Chondrocyte (in vitro differentiated cells): ENCODE data around the gene PZP. TPM values are rescaled to one million over a fixed set of nuclear protein-coding genes. Genes with fewer than 3 reads are reported as not detected.

Experiments
- DNase-seq: peaks from one replicate; pipeline ENCODE4 v3.0.0; 2021; ENCODE audit warnings: mixed read lengths, low spot score
- H3K27ac Mint-ChIP-seq: one replicate; pipeline ENCODE4 v1.8.0; 2021; ENCODE audit warnings: mild to moderate bottlenecking, moderate library complexity, mixed read lengths; ENCODE audit not compliant: unreplicated experiment
- H3K27me3 Mint-ChIP-seq: 2 replicates; pipeline ENCODE4 v1.8.0; 2021; ENCODE audit warnings: low read depth, mixed read lengths
- H3K36me3 Mint-ChIP-seq: 2 replicates; pipeline ENCODE4 v1.8.0; 2021; ENCODE audit warnings: low read depth, mixed read lengths
- H3K4me1 Mint-ChIP-seq: 2 replicates; pipeline ENCODE4 v1.8.0; 2021; ENCODE audit warnings: low read depth, mild to moderate bottlenecking, mixed read lengths
- H3K4me3 Mint-ChIP-seq: one replicate; pipeline ENCODE4 v1.8.0; 2021; ENCODE audit warnings: mild to moderate bottlenecking, moderate library complexity, mixed read lengths; ENCODE audit not compliant: unreplicated experiment
- H3K9me3 Mint-ChIP-seq: 2 replicates; pipeline ENCODE4 v1.8.0; 2021; ENCODE audit warnings: low read depth, mixed read lengths
- CTCF ChIP-seq: fragments of 200-600 bp; sonication (generic); IDR thresholded peaks from 2 replicates; pipeline ENCODE4 v1.5.0; 2021; ENCODE audit warnings: antibody characterized with exemption, mild to moderate bottlenecking, moderate library complexity
- total RNA-seq: library from RNA; stranded (reverse); gene quantifications from 3 replicates; pipeline ENCODE4 v1.2.1, GENCODE V29; 2021

The PZP gene
- total RNA-seq, 1 donor from 2014 or later = not detected

DNA sequence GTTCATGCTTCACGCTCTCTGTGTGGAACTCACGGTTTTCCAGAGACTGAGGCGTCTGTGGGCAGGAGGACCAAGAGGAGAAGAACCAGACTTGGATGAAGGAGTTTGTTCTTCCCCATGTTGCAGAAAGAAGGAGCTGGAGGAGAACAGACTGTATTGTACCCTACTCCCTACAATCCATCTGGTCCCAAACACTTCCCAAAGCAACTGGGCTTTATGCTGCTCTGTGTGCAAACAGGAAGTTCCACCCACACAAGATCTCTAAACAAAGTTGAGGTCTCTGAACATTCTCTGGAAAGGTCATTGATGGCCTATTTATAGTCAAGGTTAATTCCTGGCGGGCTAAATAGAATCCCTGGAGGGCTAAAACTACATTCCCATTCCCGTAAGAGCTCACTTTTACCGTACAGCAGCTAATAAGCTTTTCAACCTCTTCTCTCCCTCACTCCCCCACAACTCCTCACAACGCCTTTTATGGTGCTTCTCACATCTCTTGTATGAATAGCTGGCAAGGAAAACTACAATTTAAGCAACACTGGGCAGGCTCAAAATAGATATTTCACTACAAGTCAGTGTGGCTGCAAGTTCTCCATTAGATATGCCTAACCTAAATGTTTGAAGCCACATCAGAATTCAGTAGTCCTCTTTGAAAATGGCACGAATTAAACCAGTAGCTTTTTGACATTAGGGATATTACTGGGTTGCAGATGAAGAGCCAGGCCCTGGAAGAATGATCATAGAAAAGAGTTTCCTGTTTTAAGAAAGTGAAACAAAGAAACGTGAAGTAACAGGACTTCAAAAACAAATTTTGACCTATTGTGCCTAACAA is 92.2 kb downstream of the PZP start, which contains the start of gene A2M:
TSS of gene A2M (minus strand) at position 189 of the 829 bp plus-strand sequence. CDS start at position 119, 70 bp downstream.
- no peak for TF ChIP-seq CTCF
- Mint-ChIP-seq H3K27ac (no peak within 1 kb of the TSS), H3K27me3 (no peaks in the 10 kb centered on the region), H3K9me3 (no peaks in the 10 kb centered on the region), H3K4me3 (peak within 1 kb of the TSS; percentile 63), H3K4me1 (peaks cover 17% of the 10 kb centered on the region), H3K36me3 (no peaks in the 10 kb centered on the region)
- no peak for DNase-seq

GRCh38 chr12:9114946-9115345 is 93.2 kb downstream of the PZP start:
- Mint-ChIP-seq H3K4me1 (peaks cover 17% of the 10 kb centered on the region), H3K9me3 (no peaks in the 10 kb centered on the region), H3K27me3 (no peaks in the 10 kb centered on the region), H3K36me3 (no peaks in the 10 kb centered on the region), H3K27ac (no peak overlapping the region), H3K4me3 (peak overlapping the region; percentile 63)
- no peak for TF ChIP-seq CTCF
- DNase-seq = no peak

DNA sequence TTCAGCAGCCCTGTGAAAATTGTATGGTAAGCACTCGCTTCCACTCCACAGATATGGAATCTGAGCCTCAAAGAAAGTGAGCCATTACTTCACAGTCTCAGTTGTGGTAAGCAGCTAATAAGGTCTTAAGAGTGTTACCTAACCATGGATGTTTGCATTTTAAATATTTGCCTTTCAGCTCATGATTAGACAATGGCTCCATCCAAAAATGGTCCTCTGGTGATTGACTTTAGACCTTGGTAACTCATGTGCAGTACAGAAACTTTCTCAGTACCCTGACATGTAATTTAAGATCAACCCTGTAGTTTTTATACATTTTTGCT is 94.2 kb downstream of the PZP start:
- peaks cover 17% of the 10 kb centered on the region for H3K4me1 Mint-ChIP-seq
- DNase-seq = no peak
- no peaks in the 10 kb centered on the region for H3K9me3 Mint-ChIP-seq
- no peaks in the 10 kb centered on the region for H3K27me3 Mint-ChIP-seq
- no peak overlapping the region for H3K27ac Mint-ChIP-seq
- H3K36me3 Mint-ChIP-seq = no peaks in the 10 kb centered on the region
- TF ChIP-seq CTCF = no peak
- H3K4me3 Mint-ChIP-seq = no peak overlapping the region

GRCh38 chr12:9113296-9113986 is 94.8 kb downstream of the PZP start:
- H3K36me3 Mint-ChIP-seq = no peaks in the 10 kb centered on the region
- no peaks in the 10 kb centered on the region for H3K27me3 Mint-ChIP-seq
- no peak for DNase-seq
- H3K4me3 Mint-ChIP-seq = no peak overlapping the region
- H3K4me1 Mint-ChIP-seq = peaks cover 17% of the 10 kb centered on the region
- no peaks in the 10 kb centered on the region for H3K9me3 Mint-ChIP-seq
- TF ChIP-seq CTCF = no peak
- no peak overlapping the region for H3K27ac Mint-ChIP-seq

- H3K4me3 Mint-ChIP-seq = no peak overlapping the region
- no peak for TF ChIP-seq CTCF
- H3K27ac Mint-ChIP-seq = no peak overlapping the region
- H3K4me1 Mint-ChIP-seq = peaks cover 17% of the 10 kb centered on the region
- H3K9me3 Mint-ChIP-seq = no peaks in the 10 kb centered on the region
- no peaks in the 10 kb centered on the region for H3K36me3 Mint-ChIP-seq
- H3K27me3 Mint-ChIP-seq = no peaks in the 10 kb centered on the region
- DNase-seq = no peak
These were observed 95.9 kb downstream of the PZP start for GRCh38 chr12:9112076-9112853.
